ENCODE results near the gene ITGB5. TPM values are rescaled to one million over a fixed set of nuclear protein-coding genes. Genes with fewer than 3 reads are reported as not detected.

Gene ITGB5
- 193 and 225 TPM in 2 replicates for total RNA-seq (2022)
- Bru-seq, nascent RNA, result percentile 87 among the genes with signal in this experiment
- percentile 78 among the genes with signal in this experiment for BruChase-seq, experiment 1, labeled RNA remaining after a 6-hour chase
- BruChase-seq, experiment 2, labeled RNA remaining after a 2-hour chase, result percentile 66 among the genes with signal in this experiment
- long read RNA-seq, full-length matches to known transcripts, result 168 of 270 reads
- long read RNA-seq, partial matches to known transcripts, result 33 of 270 reads
- long read RNA-seq, other reads (novel, unspliced or antisense), result 69 of 270 reads

- Mint-ChIP-seq H3K4me3 (ENCODE audit: low read depth, unreplicated experiment) (peak within 1 kb of the TSS; percentile 78), H3K9me3 (ENCODE audit: low read depth, unreplicated experiment) (no peaks in the 10 kb centered on the region), H3K27ac (ENCODE audit: unreplicated experiment) (peak within 1 kb of the TSS; percentile 80), H3K36me3 (ENCODE audit: insufficient read depth, unreplicated experiment) (peaks cover 50% of the 10 kb centered on the region), H3K4me1 (ENCODE audit: low read depth, unreplicated experiment) (peaks cover 35% of the 10 kb centered on the region), H3K27me3 (ENCODE audit: unreplicated experiment) (no peaks in the 10 kb centered on the region)
- TF ChIP-seq CTCF (IDR thresholded peaks at IDR 0.05; ENCODE audit: unreplicated experiment), result no peak
- peak; percentile 86 for DNase-seq
- TSS peak; percentile 73 for BruUV-seq (replicated peaks)
- CTCF ChIA-PET, result interaction anchor here (1.0 to 1.8 kb wide), 3 partner anchors 9 to 101 kb away, joined by 3 to 7 read pairs (median 7); no protein-coding TSS in a partner anchor
- intact Hi-C loops (cut with micrococcal nuclease; ENCODE audit: unreplicated experiment), result loop anchor here (2.0 kb wide), 2 partner anchors 73 to 101 kb away; no protein-coding TSS in a partner anchor
Observed at GRCh38 chr3:124887177-124887931, at the start of gene ITGB5. ITGB5 (minus strand) TSS chr3:124887365; CDS start chr3:124887000, 365 bp downstream.

GRCh38 chr3:124935794-124936542, 48.8 kb upstream of the ITGB5 start:
- Mint-ChIP-seq H3K9me3 (ENCODE audit: low read depth, unreplicated experiment) (no peaks in the 10 kb centered on the region), H3K36me3 (ENCODE audit: insufficient read depth, unreplicated experiment) (no peaks in the 10 kb centered on the region), H3K27ac (ENCODE audit: unreplicated experiment) (no peak overlapping the region), H3K4me3 (ENCODE audit: low read depth, unreplicated experiment) (no peak overlapping the region), H3K4me1 (ENCODE audit: low read depth, unreplicated experiment) (peaks cover 40% of the 10 kb centered on the region), H3K27me3 (ENCODE audit: unreplicated experiment) (no peaks in the 10 kb centered on the region)
- CTCF ChIA-PET, result interaction anchor here (0.8 to 1.4 kb wide), 2 partner anchors 9 to 15 kb away, joined by 3 to 4 read pairs; no protein-coding TSS in a partner anchor
- DNase-seq, result no peak
- intact Hi-C loops (cut with micrococcal nuclease; ENCODE audit: unreplicated experiment), result no loop called here
- no TSS peak for BruUV-seq (replicated peaks)
- TF ChIP-seq CTCF (IDR thresholded peaks at IDR 0.05; ENCODE audit: unreplicated experiment), result no peak

GRCh38 chr3:124935264-124935663, 48.1 kb upstream of the ITGB5 start:
- no peaks in the 10 kb centered on the region for H3K27me3 Mint-ChIP-seq (ENCODE audit: unreplicated experiment)
- H3K36me3 Mint-ChIP-seq (ENCODE audit: insufficient read depth, unreplicated experiment), result no peaks in the 10 kb centered on the region
- peaks cover 40% of the 10 kb centered on the region for H3K4me1 Mint-ChIP-seq (ENCODE audit: low read depth, unreplicated experiment)
- no peak for TF ChIP-seq CTCF (IDR thresholded peaks at IDR 0.05; ENCODE audit: unreplicated experiment)
- DNase-seq, result no peak
- intact Hi-C loops (cut with micrococcal nuclease; ENCODE audit: unreplicated experiment), result no loop called here
- H3K4me3 Mint-ChIP-seq (ENCODE audit: low read depth, unreplicated experiment), result no peak overlapping the region
- H3K27ac Mint-ChIP-seq (ENCODE audit: unreplicated experiment), result peak overlapping the region; percentile 28
- no TSS peak for BruUV-seq (replicated peaks)
- H3K9me3 Mint-ChIP-seq (ENCODE audit: low read depth, unreplicated experiment), result no peaks in the 10 kb centered on the region
- CTCF ChIA-PET, result interaction anchor here (0.5 to 1.1 kb wide), 5 partner anchors 16 to 664 kb away, joined by 3 to 4 read pairs (median 4); no protein-coding TSS in a partner anchor

- intact Hi-C loops (cut with micrococcal nuclease; ENCODE audit: unreplicated experiment), result no loop called here
- CTCF ChIA-PET, result interaction anchor here (0.9 to 1.1 kb wide), 4 partner anchors 17 to 546 kb away, joined by 3 to 4 read pairs (median 4); no protein-coding TSS in a partner anchor
- H3K36me3 Mint-ChIP-seq (ENCODE audit: insufficient read depth, unreplicated experiment), result no peaks in the 10 kb centered on the region
- DNase-seq, result peak; percentile 47
- peak within 1 kb of the TSS; percentile 15 for H3K4me3 Mint-ChIP-seq (ENCODE audit: low read depth, unreplicated experiment)
- no peaks in the 10 kb centered on the region for H3K9me3 Mint-ChIP-seq (ENCODE audit: low read depth, unreplicated experiment)
- BruUV-seq (replicated peaks), result no TSS peak
- peaks cover 40% of the 10 kb centered on the region for H3K4me1 Mint-ChIP-seq (ENCODE audit: low read depth, unreplicated experiment)
- no peak for TF ChIP-seq CTCF (IDR thresholded peaks at IDR 0.05; ENCODE audit: unreplicated experiment)
- H3K27me3 Mint-ChIP-seq (ENCODE audit: unreplicated experiment), result no peaks in the 10 kb centered on the region
- peak within 1 kb of the TSS; percentile 28 for H3K27ac Mint-ChIP-seq (ENCODE audit: unreplicated experiment)
Observed at GRCh38 chr3:124934577-124934976, 47.4 kb upstream of the ITGB5 start, which contains the start of gene MUC13. MUC13 (minus strand) TSS chr3:124934751; CDS start chr3:124934712, 39 bp downstream.

Data from Calu3 (cell line).